Ishikawa (cell line): ENCODE results near the gene KIRREL2.
A peak's percentile ranks its signal among the peaks of the same experiment; 100 is the strongest.

Experiments used
- CEBPB ChIP-seq: IDR thresholded peaks from 2 replicates; pipeline ENCODE4 v1.6.1; 2012
- EGR1 ChIP-seq: IDR thresholded peaks from 2 replicates; pipeline ENCODE4 v1.6.1; 2012
- EP300 ChIP-seq: IDR thresholded peaks from 2 replicates; pipeline ENCODE4 v1.6.1; 2012; ENCODE audit warnings: borderline replicate concordance
- RAD21 ChIP-seq: IDR thresholded peaks from 2 replicates; pipeline ENCODE4 v1.6.1; 2012; ENCODE audit warnings: low read depth
- TAF1 ChIP-seq: IDR thresholded peaks from 2 replicates; pipeline ENCODE4 v1.6.1; 2012; ENCODE audit warnings: low read depth, mild to moderate bottlenecking
- TEAD4 ChIP-seq: IDR thresholded peaks from 2 replicates; pipeline ENCODE4 v1.6.1; 2012
- YY1 ChIP-seq: IDR thresholded peaks from 2 replicates; pipeline ENCODE4 v1.6.1; 2012; ENCODE audit warnings: low read depth
- TF ChIP-seq, protein P1 (sequence below): IDR thresholded peaks from 2 replicates; pipeline ENCODE4 v1.6.1; 2012; ENCODE audit warnings: low read depth, mild to moderate bottlenecking

DNA sequence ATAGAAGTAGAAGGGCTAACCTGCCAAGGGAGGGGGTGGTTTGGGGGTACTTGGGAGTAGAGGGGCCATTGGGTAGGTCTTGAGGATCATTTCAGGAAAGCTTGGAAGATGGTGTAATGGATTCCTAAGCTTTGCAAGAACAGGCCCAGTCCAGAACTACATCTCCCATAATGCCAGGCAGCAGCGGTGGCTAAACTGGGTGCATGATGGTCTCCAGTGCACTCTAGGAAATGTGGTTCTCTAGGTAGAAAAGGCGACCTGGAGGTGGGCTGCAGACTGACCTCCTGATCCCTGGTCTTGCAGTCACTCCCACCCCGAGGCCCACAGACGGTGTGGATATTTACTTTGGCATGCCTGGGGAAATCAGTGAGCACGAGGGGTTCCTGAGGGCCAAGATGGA is 15.5 kb downstream of the KIRREL2 start:
- TF ChIP-seq, protein P1, sequence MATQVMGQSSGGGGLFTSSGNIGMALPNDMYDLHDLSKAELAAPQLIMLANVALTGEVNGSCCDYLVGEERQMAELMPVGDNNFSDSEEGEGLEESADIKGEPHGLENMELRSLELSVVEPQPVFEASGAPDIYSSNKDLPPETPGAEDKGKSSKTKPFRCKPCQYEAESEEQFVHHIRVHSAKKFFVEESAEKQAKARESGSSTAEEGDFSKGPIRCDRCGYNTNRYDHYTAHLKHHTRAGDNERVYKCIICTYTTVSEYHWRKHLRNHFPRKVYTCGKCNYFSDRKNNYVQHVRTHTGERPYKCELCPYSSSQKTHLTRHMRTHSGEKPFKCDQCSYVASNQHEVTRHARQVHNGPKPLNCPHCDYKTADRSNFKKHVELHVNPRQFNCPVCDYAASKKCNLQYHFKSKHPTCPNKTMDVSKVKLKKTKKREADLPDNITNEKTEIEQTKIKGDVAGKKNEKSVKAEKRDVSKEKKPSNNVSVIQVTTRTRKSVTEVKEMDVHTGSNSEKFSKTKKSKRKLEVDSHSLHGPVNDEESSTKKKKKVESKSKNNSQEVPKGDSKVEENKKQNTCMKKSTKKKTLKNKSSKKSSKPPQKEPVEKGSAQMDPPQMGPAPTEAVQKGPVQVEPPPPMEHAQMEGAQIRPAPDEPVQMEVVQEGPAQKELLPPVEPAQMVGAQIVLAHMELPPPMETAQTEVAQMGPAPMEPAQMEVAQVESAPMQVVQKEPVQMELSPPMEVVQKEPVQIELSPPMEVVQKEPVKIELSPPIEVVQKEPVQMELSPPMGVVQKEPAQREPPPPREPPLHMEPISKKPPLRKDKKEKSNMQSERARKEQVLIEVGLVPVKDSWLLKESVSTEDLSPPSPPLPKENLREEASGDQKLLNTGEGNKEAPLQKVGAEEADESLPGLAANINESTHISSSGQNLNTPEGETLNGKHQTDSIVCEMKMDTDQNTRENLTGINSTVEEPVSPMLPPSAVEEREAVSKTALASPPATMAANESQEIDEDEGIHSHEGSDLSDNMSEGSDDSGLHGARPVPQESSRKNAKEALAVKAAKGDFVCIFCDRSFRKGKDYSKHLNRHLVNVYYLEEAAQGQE: no peak
- TF ChIP-seq TAF1 (no peak), TEAD4 (no peak), EP300 (no peak), YY1 (peak; percentile 55; the same call in 1 of the 2 replicates), RAD21 (no peak), CEBPB (no peak), EGR1 (no peak)
